NCI-H1694 treated with DMSO at 0.1 percent for 48 hours (cell line): ENCODE data around the gene THRB.

ENCODE experiments used
- DNase-seq: peaks from one replicate; lab custom pipeline; 2025; lab: John Stamatoyannopoulos, UW

THRB gene

DNA sequence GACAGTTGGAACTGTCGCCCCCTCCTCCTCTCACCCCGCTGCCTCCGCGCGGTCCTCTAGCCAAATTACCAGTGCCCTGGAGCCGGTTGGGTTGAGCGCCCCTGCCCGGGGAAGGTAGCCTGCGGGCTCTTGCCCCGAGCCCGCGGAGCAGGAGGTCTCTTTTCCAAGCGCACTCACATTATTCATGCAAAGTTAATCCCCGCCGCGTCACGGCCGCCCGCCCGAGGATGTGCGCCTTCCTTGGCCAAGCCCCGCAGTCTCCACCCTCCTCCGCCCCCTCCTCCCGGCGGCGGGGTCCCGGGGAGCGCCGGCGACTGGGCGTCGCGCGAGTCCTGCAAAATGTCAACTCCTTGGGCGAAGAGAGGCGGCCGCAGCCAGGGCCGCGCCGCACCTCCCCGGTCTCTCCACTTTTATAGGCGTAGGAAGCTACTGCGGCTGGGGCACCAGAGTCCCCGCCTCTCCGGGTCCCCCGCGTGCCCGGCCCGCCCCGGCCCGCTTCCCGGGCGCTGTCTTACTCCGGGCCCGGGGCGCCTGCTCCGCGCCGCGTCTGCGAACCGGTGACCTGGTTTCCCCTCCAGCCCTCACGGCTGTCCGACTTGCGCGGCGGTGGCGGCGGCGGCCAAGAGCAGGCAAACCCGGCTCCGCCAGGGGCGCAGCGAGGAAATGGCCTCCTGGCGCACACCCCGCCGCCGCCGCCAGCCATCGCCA, at the start of gene THRB:
Gene THRB (minus strand): TSS at position 233 of the 708 bp plus-strand sequence.
- DNase-seq = no peak

DNA sequence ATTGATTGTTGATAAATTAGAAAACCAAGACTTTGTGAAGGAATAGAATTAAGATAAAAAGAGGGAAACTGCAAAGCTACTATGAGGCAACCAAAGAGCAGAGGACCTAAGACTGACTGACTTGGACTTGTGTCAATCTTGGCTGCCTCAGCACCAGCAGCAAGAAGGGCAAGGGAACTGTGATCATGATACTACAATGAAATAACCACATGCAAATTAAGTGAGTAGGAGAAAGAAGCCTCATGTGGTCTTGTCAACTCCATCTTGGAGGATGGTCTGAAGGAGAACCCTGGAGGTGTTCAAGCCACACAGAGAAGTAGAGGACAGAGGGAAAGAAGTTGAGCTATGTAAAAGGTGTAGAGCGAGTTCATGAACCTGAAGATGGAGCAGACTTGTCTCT, 47.3 kb upstream of the THRB start:
- DNase-seq = no peak

GRCh38 chr3:24540821-24541220, 46.2 kb upstream of the THRB start:
- DNase-seq = no peak

DNA sequence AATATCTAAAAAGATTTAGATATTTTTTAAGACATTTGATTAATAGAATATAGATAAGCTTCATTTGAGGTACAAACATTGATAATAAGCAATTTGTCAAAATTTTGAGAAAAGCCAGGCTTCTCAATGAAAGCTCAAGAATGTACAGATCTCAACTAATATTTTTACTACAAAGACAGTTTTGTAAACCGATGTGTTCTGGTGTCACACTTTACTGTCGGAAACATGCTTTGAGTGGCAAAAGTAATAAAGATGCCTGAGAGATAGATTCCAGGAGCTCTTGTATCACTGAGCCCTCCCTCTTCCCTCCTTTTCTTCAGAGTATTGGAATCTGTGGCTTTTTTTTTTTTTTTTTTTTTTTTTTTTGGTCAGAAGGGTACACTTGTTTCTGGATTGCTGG, 45.0 kb upstream of the THRB start:
- DNase-seq = no peak

DNA sequence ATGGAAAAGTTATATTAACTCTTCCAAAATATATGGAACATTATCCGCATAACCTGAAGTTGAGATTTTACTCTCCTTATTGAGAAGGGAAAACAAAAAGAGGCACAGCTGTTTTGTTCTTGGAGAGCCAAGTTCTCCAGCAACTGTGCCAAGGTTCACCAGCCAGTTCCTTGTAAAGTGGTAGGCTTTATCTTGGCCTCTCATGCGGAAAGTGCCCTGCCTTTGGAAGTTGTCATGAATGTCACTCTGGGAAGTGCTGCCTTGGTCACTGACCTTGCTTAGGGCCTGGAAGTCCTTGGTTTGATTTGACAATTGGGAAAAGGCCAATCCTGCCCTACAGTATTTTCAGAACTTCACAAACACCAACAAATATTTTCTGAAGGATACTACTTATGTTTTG, 44.2 kb upstream of the THRB start:
- no peak for DNase-seq

GRCh38 chr3:24533561-24534193, 39.0 kb upstream of the THRB start:
- DNase-seq = no peak

- DNase-seq = no peak
Measured at GRCh38 chr3:24530471-24530870, 35.8 kb upstream of the THRB start.

GRCh38 chr3:24529210-24529609, 34.6 kb upstream of the THRB start:
- DNase-seq = no peak

- no peak for DNase-seq
Measured at GRCh38 chr3:24526640-24527212, 32.1 kb upstream of the THRB start.

GRCh38 chr3:24525557-24525956, 30.9 kb upstream of the THRB start:
- DNase-seq = no peak

DNA sequence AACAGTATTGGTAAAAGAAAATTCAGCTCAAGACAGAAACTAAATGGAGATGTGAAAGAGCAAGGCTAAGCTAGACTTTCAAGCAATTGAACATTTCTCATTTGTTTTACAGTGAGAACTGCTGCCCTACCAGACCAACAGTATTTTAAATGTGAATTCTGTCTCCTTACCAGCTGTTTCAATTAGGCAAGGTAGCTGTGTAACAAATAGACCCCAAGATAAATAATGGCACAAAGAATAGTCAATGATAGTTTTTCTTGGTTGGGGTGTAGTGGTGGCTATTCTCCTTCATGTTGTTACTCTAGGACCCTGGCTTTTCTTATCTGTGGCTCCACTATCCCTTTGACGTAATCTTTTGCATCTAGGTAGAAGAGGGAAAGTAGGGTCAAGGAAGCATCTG, 30.4 kb upstream of the THRB start:
- DNase-seq = no peak

DNA sequence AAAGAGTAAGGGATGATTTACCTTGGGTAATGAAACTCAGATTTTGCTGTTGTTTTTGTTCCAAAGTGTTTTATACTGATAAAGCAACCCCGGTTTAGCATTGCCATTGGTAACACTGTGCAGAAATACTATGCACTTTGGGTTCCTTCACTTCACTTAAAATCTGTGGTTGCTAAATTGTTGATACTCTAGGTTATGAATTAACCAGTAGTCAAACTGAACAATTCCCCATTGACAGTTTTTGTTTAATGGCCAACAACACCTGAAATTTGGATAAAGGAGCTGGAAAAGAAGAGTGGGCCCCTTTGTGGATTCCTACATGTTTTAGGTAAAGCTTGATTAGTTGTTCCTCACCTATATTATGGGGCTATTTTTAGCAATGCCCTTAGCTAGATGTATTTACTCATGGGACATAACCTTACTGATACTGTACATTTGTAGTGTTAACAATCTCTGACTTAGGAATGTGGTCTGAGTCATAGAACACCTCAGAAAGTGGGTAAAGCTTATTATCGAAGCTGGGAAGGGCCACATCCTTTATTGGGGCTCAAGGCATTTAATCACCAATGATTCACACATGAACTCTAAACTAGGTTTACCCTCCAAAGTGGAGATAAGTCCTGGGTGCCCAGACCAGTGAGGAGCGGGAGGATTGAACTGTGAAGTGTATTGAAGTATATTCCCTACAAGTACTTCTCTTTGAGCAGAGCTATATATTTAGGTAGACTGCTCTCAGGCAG, 29.5 kb upstream of the THRB start:
- no peak for DNase-seq

GRCh38 chr3:24523215-24523614, 28.6 kb upstream of the THRB start:
- DNase-seq = no peak

DNA sequence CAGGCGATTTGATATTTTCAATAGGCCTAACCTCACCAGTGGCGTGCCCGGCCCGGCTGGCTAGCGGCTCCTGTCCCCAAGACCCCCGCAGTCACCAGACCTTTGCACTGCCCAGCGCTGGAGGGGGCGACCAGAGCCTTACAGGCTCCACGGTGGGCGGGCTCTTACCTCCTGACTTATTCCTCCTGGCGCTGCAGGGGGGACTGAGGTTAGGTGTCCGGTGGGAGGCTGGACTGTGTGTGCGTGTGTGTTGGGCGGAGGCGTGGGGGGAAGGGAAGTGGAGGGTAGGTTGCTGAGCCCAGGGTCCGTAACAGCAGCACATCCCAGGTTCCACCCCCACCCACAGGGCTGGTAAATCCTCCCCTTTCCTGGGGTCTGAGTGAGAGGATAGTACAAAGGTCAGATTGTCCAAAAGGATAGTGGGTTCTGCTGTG, 27.5 kb upstream of the THRB start:
- no peak for DNase-seq

GRCh38 chr3:24521420-24522145, 26.9 kb upstream of the THRB start:
- no peak for DNase-seq

GRCh38 chr3:24520976-24521419, 26.3 kb upstream of the THRB start:
- no peak for DNase-seq

DNA sequence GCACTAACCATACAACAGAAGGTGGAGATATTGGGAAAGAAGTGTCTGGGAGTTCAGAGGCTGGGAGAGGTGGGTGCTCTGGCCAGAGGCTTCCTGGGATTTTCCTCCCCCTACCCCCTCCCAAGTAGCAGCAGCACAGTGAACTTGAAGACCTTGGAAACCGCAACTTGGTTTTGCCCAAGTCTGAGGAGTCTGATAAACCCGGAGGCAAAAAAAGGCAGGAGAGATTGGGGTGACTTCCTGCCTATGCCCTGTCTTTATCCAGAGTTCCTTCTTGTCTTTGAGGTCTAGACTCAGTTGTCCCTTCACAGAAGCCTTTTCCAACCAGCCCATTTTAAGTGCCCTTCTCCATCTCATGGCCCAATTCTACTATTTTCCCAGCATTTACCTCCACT, 25.4 kb upstream of the THRB start:
- DNase-seq = no peak

- no peak for DNase-seq
Measured at GRCh38 chr3:24519368-24520100, 24.9 kb upstream of the THRB start.

GRCh38 chr3:24518990-24519367, 24.3 kb upstream of the THRB start:
- DNase-seq = no peak

DNA sequence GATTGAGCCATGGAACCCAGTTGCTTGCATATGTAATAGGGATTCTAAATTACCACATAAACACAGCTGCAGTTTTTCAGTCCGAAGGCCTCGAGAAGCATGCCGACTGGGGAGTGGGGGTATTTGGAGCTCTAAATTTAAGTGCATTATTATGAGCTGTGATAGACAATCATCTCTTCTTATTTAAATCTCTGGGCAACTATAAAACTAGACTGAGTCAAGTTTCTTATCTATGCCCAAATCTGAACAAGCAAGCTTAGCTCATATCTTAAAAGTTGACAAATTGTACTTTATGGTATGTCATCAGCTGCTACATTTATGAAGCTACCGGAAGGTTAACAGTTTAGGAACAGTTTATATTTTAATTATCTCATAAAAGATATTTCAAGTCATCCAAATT, 19.5 kb upstream of the THRB start:
- no peak for DNase-seq

- DNase-seq = no peak
Measured at GRCh38 chr3:24513463-24513862, 18.8 kb upstream of the THRB start.
